SK-N-SH (cell line): Measurements from ENCODE around the gene FGGY. TPM values are rescaled to one million over a fixed set of nuclear protein-coding genes. Genes with fewer than 3 reads are reported as not detected.

Experiments
- CTCF ChIA-PET: fragments of 300-600, 350-600 bp; formaldehyde crosslinking; extraction: SDS; loops from one replicate; lab custom pipeline; 2021; lab: Yijun Ruan, JAX
- POLR2A ChIA-PET: fragments of 350-600 bp; sonication (Branson Sonifier 250); formaldehyde crosslinking; extraction: SDS; loops from one replicate; lab custom pipeline; 2020; ENCODE audit warnings: antibody characterized with exemption, inconsistent platforms; lab: Yijun Ruan, JAX
- DNase-seq: peaks from one replicate; pipeline ENCODE4 v3.0.0; 2012
- H2AFZ ChIP-seq: fragments of 200-600 bp; sonication (generic); 2 replicates; pipeline ENCODE4 v1.8.1; 2016; ENCODE audit warnings: antibody characterized with exemption, mild to moderate bottlenecking, low read depth
- H3F3A ChIP-seq: fragments of 200-600 bp; sonication (generic); replicated peaks from 2 replicates; pipeline ENCODE3; 2016; ENCODE audit warnings: antibody characterized with exemption, mild to moderate bottlenecking; ENCODE audit not compliant: insufficient read depth
- H3K27ac ChIP-seq, 2 experiments: fragments of 200-500 bp in 1 of 2; fragments of 200-600 bp in 1 of 2; sonication (Bioruptor generic) in 1 of 2; sonication (generic), shearing (Covaris generic) in 1 of 2; 2 replicates each; pipeline versions ENCODE4 v1.5.1 to v1.6.1; 2014 to 2016; ENCODE audit warnings: low read depth in 2 of 2, inconsistent platforms in 1 of 2, low read length in 1 of 2, mild to moderate bottlenecking in 1 of 2, mixed read lengths in 1 of 2
- H3K27me3 ChIP-seq: fragments of 200-600 bp; sonication (generic), shearing (Covaris generic); 2 replicates; pipeline ENCODE4 v1.6.1; 2016; ENCODE audit warnings: mixed run types; ENCODE audit not compliant: insufficient read depth
- H3K36me3 ChIP-seq, 2 experiments: fragments of 200-500 bp in 1 of 2; fragments of 200-600 bp in 1 of 2; sonication (Bioruptor generic) in 1 of 2; sonication (generic) in 1 of 2; replicated peaks in 1 of 2; 2 replicates each; pipeline versions ENCODE3 to v1.5.1; 2014 to 2016; ENCODE audit warnings: low read length in 1 of 2, mild to moderate bottlenecking in 1 of 2; ENCODE audit not compliant: insufficient read depth in 2 of 2, control insufficient read depth in 1 of 2
- H3K4me1 ChIP-seq, 2 experiments: fragments of 200-500 bp in 1 of 2; fragments of 200-600 bp in 1 of 2; sonication (Bioruptor generic) in 1 of 2; sonication (generic), shearing (Covaris generic) in 1 of 2; 2 replicates each; pipeline versions ENCODE4 v1.5.1 to v1.6.1; 2014 to 2016; ENCODE audit warnings: low read depth in 1 of 2, low read length in 1 of 2, mixed run types in 1 of 2; ENCODE audit not compliant: insufficient read depth in 2 of 2, control insufficient read depth in 1 of 2
- H3K4me2 ChIP-seq: fragments of 200-600 bp; sonication (generic), shearing (Covaris generic); 2 replicates; pipeline ENCODE4 v1.6.1; 2017; ENCODE audit warnings: mixed run types
- H3K4me3 ChIP-seq, 2 experiments: fragments of 200-500 bp in 1 of 2; fragments of 200-600 bp in 1 of 2; sonication (Bioruptor generic) in 1 of 2; sonication (generic), shearing (Covaris generic) in 1 of 2; 2 replicates each; pipeline versions ENCODE4 v1.5.1 to v1.8.1; 2014 to 2016; ENCODE audit warnings: low read depth in 2 of 2, inconsistent platforms in 1 of 2, low read length in 1 of 2, mild to moderate bottlenecking in 1 of 2, mixed read lengths in 1 of 2, moderate library complexity in 1 of 2
- H3K79me2 ChIP-seq: fragments of 200-600 bp; sonication (generic); 2 replicates; pipeline ENCODE4 v1.8.1; 2017; ENCODE audit warnings: mild to moderate bottlenecking; ENCODE audit not compliant: insufficient read depth
- H3K9ac ChIP-seq: fragments of 200-600 bp; sonication (generic); 2 replicates; pipeline ENCODE4 v1.6.1; 2017; ENCODE audit warnings: mixed run types
- H3K9me2 ChIP-seq: fragments of 200-600 bp; sonication (generic); 2 replicates; pipeline ENCODE4 v1.6.1; 2017; ENCODE audit warnings: mixed run types
- H3K9me3 ChIP-seq: fragments of 200-600 bp; sonication (generic); 2 replicates; pipeline ENCODE4 v1.6.1; 2017; ENCODE audit warnings: mixed run types, mild to moderate bottlenecking, moderate library complexity
- H4K20me1 ChIP-seq: fragments of 200-600 bp; sonication (generic); 2 replicates; pipeline ENCODE4 v1.6.1; 2017; ENCODE audit warnings: mild to moderate bottlenecking, mixed run types; ENCODE audit not compliant: insufficient read depth
- CHD2 ChIP-seq: fragments of 150-350 bp; IDR thresholded peaks from 2 replicates; pipeline ENCODE4 v1.6.1; 2018; ENCODE audit warnings: low read length; ENCODE audit not compliant: partially characterized antibody
- CTCF ChIP-seq: fragments of 200-600 bp; sonication (generic); IDR thresholded peaks from 2 replicates; pipeline ENCODE4 v1.6.1; 2017; ENCODE audit warnings: antibody characterized with exemption, mild to moderate bottlenecking, moderate library complexity
- EP300 ChIP-seq, 2 experiments: IDR thresholded peaks; 2 replicates each; pipeline versions ENCODE4 v1.4.0 to v1.6.1; 2012; ENCODE audit warnings: borderline replicate concordance in 1 of 2, low read depth in 1 of 2, low read length in 1 of 2
- EZH2phosphoT487 ChIP-seq: fragments of 200-600 bp; sonication (generic); IDR thresholded peaks from 2 replicates; pipeline ENCODE4 v1.6.1; 2017; ENCODE audit warnings: low read depth, mixed run types, mild to moderate bottlenecking, antibody characterized with exemption, moderate library complexity, borderline replicate concordance
- FOSL2 ChIP-seq: IDR thresholded peaks from 2 replicates; pipeline ENCODE4 v1.4.0; 2012; ENCODE audit warnings: low read depth, mild to moderate bottlenecking, moderate library complexity, borderline replicate concordance
- GABPA ChIP-seq: IDR thresholded peaks from 2 replicates; pipeline ENCODE4 v1.4.0; 2012; ENCODE audit warnings: low read depth, mild to moderate bottlenecking
- IRF3 ChIP-seq: fragments of 150-350 bp; IDR thresholded peaks from 2 replicates; pipeline ENCODE4 v1.6.1; 2016; ENCODE audit warnings: mild to moderate bottlenecking, low read depth, low read length
- JUND ChIP-seq: IDR thresholded peaks from 2 replicates; pipeline ENCODE4 v1.4.0; 2012
- MEF2A ChIP-seq: IDR thresholded peaks from 2 replicates; pipeline ENCODE4 v1.4.0; 2012; ENCODE audit warnings: low read depth, borderline replicate concordance
- MXI1 ChIP-seq: IDR thresholded peaks from 2 replicates; pipeline ENCODE4 v1.6.1; 2012; ENCODE audit warnings: mild to moderate bottlenecking, low read depth, low read length, improper control_type of control experiment
- NRF1 ChIP-seq: IDR thresholded peaks from 2 replicates; pipeline ENCODE4 v1.6.1; 2012; ENCODE audit warnings: low read depth, mild to moderate bottlenecking, low read length
- RFX5 ChIP-seq: IDR thresholded peaks from 2 replicates; pipeline ENCODE4 v1.6.1; 2012; ENCODE audit warnings: mild to moderate bottlenecking, improper control_type of control experiment, low read length
- RXRA ChIP-seq: IDR thresholded peaks from 2 replicates; pipeline ENCODE4 v1.4.0; 2012; ENCODE audit warnings: low read depth, mild to moderate bottlenecking, borderline replicate concordance
- TCF12 ChIP-seq: IDR thresholded peaks from 2 replicates; pipeline ENCODE4 v1.4.0; 2012
- WGBS: methylation state at CpG from one replicate; pipeline ENCODE4 v1.1.6; 2017; ENCODE audit warnings: low lambda C conversion rate; 5-methylcytosine and 5-hydroxymethylcytosine counted together
- polyA plus RNA-seq, 3 experiments: library from polyadenylated mRNA; depleted of rRNA; stranded (reverse); fragments of >200 nt; gene quantifications; 2 replicates each; pipeline ENCODE4 v1.2.3, GENCODE V29; 2012

FGGY gene
- polyA plus RNA-seq, 1 of the 3 experiments (the other 2 are of a cell fraction), result 10.3 TPM

- H3K4me3 ChIP-seq, result no peak overlapping the region
- no peaks in the 10 kb centered on the region for H3K9me2 ChIP-seq
- no peaks in the 10 kb centered on the region for H3K79me2 ChIP-seq
- H3K9ac ChIP-seq, result no peak overlapping the region
- no peak overlapping the region for H3K27ac ChIP-seq
- no peaks in the 10 kb centered on the region for H3K9me3 ChIP-seq
- TF ChIP-seq FOSL2 (peak; percentile 43; the same call in 1 of the 2 replicates), JUND (0 out of 2 replicates have a peak, but pooled peaks have one; percentile 11), GABPA (no peak)
- H2AFZ ChIP-seq, result no peak overlapping the region
- ChIA-PET POLR2A (no interaction called here), CTCF (interaction anchor here (1.0 kb wide), 1 partner anchor 347 kb away, joined by 3 read pairs; no protein-coding TSS in a partner anchor)
- no peak for DNase-seq
- H3K4me1 ChIP-seq, result peaks cover 5 to 13% of the 10 kb centered on the region in 2 experiments; a peak in 1 of 4 replicates
- H3F3A ChIP-seq, result no peaks in the 10 kb centered on the region
- no peaks in the 10 kb centered on the region for H3K27me3 ChIP-seq
- no peaks in the 10 kb centered on the region for H3K36me3 ChIP-seq
- no peak overlapping the region for H3K4me2 ChIP-seq
- no peaks in the 10 kb centered on the region for H4K20me1 ChIP-seq
- WGBS, result 80% methylated on average over 1 of the region's 1 CpG
Measured at GRCh38 chr1:59526240-59526639, 229.3 kb downstream of the FGGY start.

- CTCF ChIA-PET, result no interaction called here
- Histone ChIP-seq H3K4me3 (no peak overlapping the region), H3K9me3 (no peaks in the 10 kb centered on the region), H3K9me2 (no peaks in the 10 kb centered on the region), H3K27ac (no peak overlapping the region), H3K27me3 (no peaks in the 10 kb centered on the region), H3F3A (no peaks in the 10 kb centered on the region), H3K36me3 (no peaks in the 10 kb centered on the region), H3K9ac (no peak overlapping the region), H3K4me1 (peaks cover 0 to 8% of the 10 kb centered on the region in 2 experiments; a peak in 1 of 4 replicates), H3K79me2 (no peaks in the 10 kb centered on the region), H3K4me2 (no peak overlapping the region), H4K20me1 (no peaks in the 10 kb centered on the region), H2AFZ (no peak overlapping the region)
- 89% methylated on average over 3 of the region's 3 CpGs for WGBS
- DNase-seq, result no peak
- POLR2A ChIA-PET, result no interaction called here
- no peak for TF ChIP-seq NRF1
Measured at GRCh38 chr1:59528471-59528870, 231.6 kb downstream of the FGGY start.

GRCh38 chr1:59528900-59529299 is 232.0 kb downstream of the FGGY start:
- no peak for TF ChIP-seq EP300 (IDR thresholded peaks at IDR 0.05; ENCODE audit: borderline replicate concordance in 1 of 2, low read depth in 1 of 2, low read length in 1 of 2)
- TF ChIP-seq RFX5, result no peak
- TF ChIP-seq MEF2A, result no peak
- no peak for TF ChIP-seq IRF3
- TF ChIP-seq RXRA, result no peak
- no peak for TF ChIP-seq EZH2phosphoT487
- no peak for TF ChIP-seq TCF12
- TF ChIP-seq CHD2, result no peak
- TF ChIP-seq CTCF, result no peak
- no peak for TF ChIP-seq MXI1
- no peak for TF ChIP-seq GABPA
- Histone ChIP-seq H3K4me3 (no peak overlapping the region), H3K27ac (no peak overlapping the region), H3F3A (no peaks in the 10 kb centered on the region), H3K27me3 (no peaks in the 10 kb centered on the region), H3K4me2 (no peak overlapping the region), H3K9me3 (no peaks in the 10 kb centered on the region), H4K20me1 (no peaks in the 10 kb centered on the region), H3K9ac (no peak overlapping the region), H2AFZ (no peak overlapping the region), H3K36me3 (no peaks in the 10 kb centered on the region), H3K4me1 (peaks cover 0 to 5% of the 10 kb centered on the region in 2 experiments; a peak in 1 of 4 replicates), H3K9me2 (no peaks in the 10 kb centered on the region), H3K79me2 (no peaks in the 10 kb centered on the region)
- 95% methylated on average over 2 of the region's 2 CpGs for WGBS
- ChIA-PET POLR2A (no interaction called here), CTCF (no interaction called here)
- no peak for DNase-seq
